ENCODE measurements around the gene NFAT5. TPM values are rescaled to one million over a fixed set of nuclear protein-coding genes. Genes with fewer than 3 reads are reported as not detected.
"Not testable (repeated sequence)": the region's sequence is repeated elsewhere in the genome, so short reads cannot be mapped to it uniquely, and the experiment has no call there.

NFAT5 gene
- 11.8 and 14.3 TPM in 2 replicates for total RNA-seq (ENCODE audit: low replicate concordance)

DNA sequence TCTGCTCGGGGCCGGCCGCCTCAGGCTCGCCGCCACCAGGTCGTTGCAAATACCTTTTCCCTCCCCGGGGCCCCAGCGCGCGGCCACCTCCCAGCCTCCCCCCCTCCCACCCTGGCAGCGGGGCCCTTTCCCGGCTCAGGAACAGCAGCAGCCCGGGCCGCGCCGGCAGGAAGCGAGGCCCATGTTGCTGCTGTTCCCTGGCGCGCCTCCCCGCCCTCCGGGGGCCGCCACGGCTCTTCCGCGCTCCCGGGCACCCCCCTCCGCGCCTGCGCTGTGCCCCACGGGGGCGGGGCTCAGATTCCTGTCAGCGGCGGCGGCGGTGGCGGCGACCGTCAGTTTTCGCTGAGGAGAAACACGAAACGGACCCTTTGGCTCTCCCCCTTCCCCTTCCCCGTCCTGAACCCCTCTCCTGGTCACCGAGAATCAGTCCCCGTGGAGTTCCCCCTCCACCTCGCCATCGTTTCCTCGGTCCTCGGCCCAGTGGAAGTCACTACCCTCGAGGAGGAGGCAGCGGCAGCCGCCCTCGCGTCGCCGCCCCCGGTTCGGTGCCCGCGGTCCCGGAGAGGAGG is at the start of gene NFAT5:
Gene NFAT5, plus strand, starts transcription at position 296 of the 569 bp plus-strand sequence. CDS start 336 bp downstream, outside the sequence.
- Histone ChIP-seq H3K9ac (peak within 1 kb of the TSS; percentile 84), H3K27me3 (peaks cover 7% of the 10 kb centered on the region), H3K4me3 (peak within 1 kb of the TSS; percentile 99), H3K4me1 (peaks cover 24% of the 10 kb centered on the region), H3K27ac (peak within 1 kb of the TSS; percentile 92), H4K20me1 (ENCODE audit: low read depth) (peaks cover 18% of the 10 kb centered on the region), H3K79me2 (ENCODE audit: low read depth) (peaks cover 43% of the 10 kb centered on the region), H2AFZ (replicated peaks) (peak within 1 kb of the TSS; percentile 97), H3K36me3 (no peaks in the 10 kb centered on the region), H3K4me2 (peak within 1 kb of the TSS; percentile 91), H3K9me3 (ENCODE audit: low read depth) (no peaks in the 10 kb centered on the region), H3F3A (ENCODE audit: low read depth) (peaks cover 60% of the 10 kb centered on the region)
- Mint-ChIP-seq H3K36me3 (no peaks in the 10 kb centered on the region), H3K4me1 (peaks cover 42% of the 10 kb centered on the region), H3K27ac (peak within 1 kb of the TSS; percentile 95), H3K4me3 (peak within 1 kb of the TSS; percentile 96), H3K9me3 (no peaks in the 10 kb centered on the region), H3K27me3 (ENCODE audit: insufficient read depth, low read depth) (peaks cover 2% of the 10 kb centered on the region)
- DNase-seq (ENCODE audit: low spot score): peak; percentile 95
- TF ChIP-seq, protein P1, sequence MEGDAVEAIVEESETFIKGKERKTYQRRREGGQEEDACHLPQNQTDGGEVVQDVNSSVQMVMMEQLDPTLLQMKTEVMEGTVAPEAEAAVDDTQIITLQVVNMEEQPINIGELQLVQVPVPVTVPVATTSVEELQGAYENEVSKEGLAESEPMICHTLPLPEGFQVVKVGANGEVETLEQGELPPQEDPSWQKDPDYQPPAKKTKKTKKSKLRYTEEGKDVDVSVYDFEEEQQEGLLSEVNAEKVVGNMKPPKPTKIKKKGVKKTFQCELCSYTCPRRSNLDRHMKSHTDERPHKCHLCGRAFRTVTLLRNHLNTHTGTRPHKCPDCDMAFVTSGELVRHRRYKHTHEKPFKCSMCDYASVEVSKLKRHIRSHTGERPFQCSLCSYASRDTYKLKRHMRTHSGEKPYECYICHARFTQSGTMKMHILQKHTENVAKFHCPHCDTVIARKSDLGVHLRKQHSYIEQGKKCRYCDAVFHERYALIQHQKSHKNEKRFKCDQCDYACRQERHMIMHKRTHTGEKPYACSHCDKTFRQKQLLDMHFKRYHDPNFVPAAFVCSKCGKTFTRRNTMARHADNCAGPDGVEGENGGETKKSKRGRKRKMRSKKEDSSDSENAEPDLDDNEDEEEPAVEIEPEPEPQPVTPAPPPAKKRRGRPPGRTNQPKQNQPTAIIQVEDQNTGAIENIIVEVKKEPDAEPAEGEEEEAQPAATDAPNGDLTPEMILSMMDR (IDR thresholded peaks at IDR 0.05): peak; percentile 24
- no peak for TF ChIP-seq EZH2 (IDR thresholded peaks at IDR 0.05)

DNA sequence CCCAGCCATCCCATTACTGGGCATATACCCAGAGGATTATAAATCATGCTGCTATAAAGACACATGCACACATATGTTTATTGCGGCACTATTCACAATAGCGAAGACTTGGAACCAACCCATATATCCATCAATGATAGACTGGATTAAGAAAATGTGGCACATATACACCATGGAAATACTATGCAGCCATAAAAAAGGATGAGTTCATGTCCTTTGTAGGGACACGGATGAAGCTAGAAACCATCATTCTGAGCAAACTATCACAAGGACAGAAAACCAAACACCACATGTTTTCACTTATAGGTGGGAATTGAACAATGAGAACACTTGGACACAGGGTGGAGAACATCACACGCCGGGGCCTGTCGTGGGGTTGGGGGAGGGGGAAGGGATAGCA is 47.9 kb upstream of the NFAT5 start:
- not testable (repeated sequence) for H3K27me3 Mint-ChIP-seq (ENCODE audit: insufficient read depth, low read depth); H3K36me3 Mint-ChIP-seq; H3K27ac Mint-ChIP-seq; H3K36me3 ChIP-seq; H3K9ac ChIP-seq; H3K4me3 Mint-ChIP-seq; H3K27me3 ChIP-seq; H3K4me3 ChIP-seq; H3K9me3 ChIP-seq (ENCODE audit: low read depth); H3K9me3 Mint-ChIP-seq; H3F3A ChIP-seq (ENCODE audit: low read depth); H2AFZ ChIP-seq (replicated peaks); DNase-seq (ENCODE audit: low spot score); H3K4me1 ChIP-seq; H4K20me1 ChIP-seq (ENCODE audit: low read depth); H3K27ac ChIP-seq; H3K4me2 ChIP-seq; H3K4me1 Mint-ChIP-seq; H3K79me2 ChIP-seq (ENCODE audit: low read depth)

- Histone ChIP-seq H3K4me2 (no peak overlapping the region), H3K9me3 (ENCODE audit: low read depth) (no peaks in the 10 kb centered on the region), H3K4me3 (no peak overlapping the region), H3K9ac (no peak overlapping the region), H3K27me3 (no peaks in the 10 kb centered on the region), H4K20me1 (ENCODE audit: low read depth) (no peaks in the 10 kb centered on the region), H3K36me3 (no peaks in the 10 kb centered on the region), H3K79me2 (ENCODE audit: low read depth) (no peaks in the 10 kb centered on the region), H3F3A (ENCODE audit: low read depth) (peaks cover 9% of the 10 kb centered on the region), H2AFZ (replicated peaks) (no peak overlapping the region), H3K27ac (no peak overlapping the region), H3K4me1 (peaks cover 7% of the 10 kb centered on the region)
- Mint-ChIP-seq H3K36me3 (no peaks in the 10 kb centered on the region), H3K27ac (no peak overlapping the region), H3K4me1 (peaks cover 12% of the 10 kb centered on the region), H3K9me3 (no peaks in the 10 kb centered on the region), H3K27me3 (ENCODE audit: insufficient read depth, low read depth) (peaks cover 8% of the 10 kb centered on the region), H3K4me3 (no peak overlapping the region)
- TF ChIP-seq EZH2 (IDR thresholded peaks at IDR 0.05): no peak
- no peak for DNase-seq (ENCODE audit: low spot score)
These were observed 45.4 kb upstream of the NFAT5 start for GRCh38 chr16:69520413-69520799.

DNA sequence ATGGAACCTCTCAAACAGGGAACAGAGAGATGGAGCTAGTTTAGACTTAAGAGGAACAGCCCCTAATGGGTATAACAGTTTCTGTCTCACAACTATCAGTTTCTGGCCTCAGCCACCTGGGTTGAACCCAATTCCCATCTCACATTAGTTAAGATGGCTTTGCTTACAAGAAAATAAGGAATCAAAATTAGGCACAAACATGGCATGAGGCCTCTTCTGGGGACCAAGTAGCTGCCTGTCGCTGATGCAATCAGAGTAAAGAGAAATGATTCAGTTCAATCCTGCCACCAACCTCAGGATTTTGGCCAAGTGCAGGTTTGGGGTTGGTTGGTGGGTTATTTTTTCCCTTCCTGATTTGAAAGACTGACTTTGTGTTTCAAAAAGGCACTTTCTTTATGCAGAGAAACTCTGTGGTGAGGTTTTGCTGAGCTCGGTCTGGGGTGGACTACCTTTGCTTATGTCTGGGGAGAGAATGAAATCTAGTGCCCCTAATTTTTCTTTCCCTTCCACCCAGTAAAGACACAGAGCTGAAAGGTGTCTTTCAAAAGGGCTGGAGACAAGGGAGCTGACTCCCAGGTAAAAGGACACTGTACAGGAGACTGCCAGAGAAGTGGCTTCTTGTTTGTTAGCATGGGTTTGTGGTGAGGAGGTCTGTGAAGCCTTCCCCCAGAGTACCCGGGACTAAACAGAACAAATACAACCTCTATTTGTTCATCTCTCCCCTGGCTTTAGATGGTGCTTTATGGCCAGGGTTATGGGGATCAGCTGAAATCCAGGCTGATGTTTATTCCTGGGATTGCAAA is 44.8 kb upstream of the NFAT5 start:
- Mint-ChIP-seq H3K4me3 (no peak overlapping the region), H3K36me3 (no peaks in the 10 kb centered on the region), H3K9me3 (no peaks in the 10 kb centered on the region), H3K27ac (peak overlapping the region; percentile 36), H3K27me3 (ENCODE audit: insufficient read depth, low read depth) (peaks cover 10% of the 10 kb centered on the region), H3K4me1 (peaks cover 14% of the 10 kb centered on the region)
- Histone ChIP-seq H3K27me3 (no peaks in the 10 kb centered on the region), H3K27ac (no peak overlapping the region), H3K9ac (no peak overlapping the region), H3F3A (ENCODE audit: low read depth) (peaks cover 9% of the 10 kb centered on the region), H3K36me3 (no peaks in the 10 kb centered on the region), H2AFZ (replicated peaks) (peak overlapping the region; percentile 19), H4K20me1 (ENCODE audit: low read depth) (no peaks in the 10 kb centered on the region), H3K79me2 (ENCODE audit: low read depth) (no peaks in the 10 kb centered on the region), H3K4me2 (no peak overlapping the region), H3K4me1 (peaks cover 7% of the 10 kb centered on the region), H3K9me3 (ENCODE audit: low read depth) (no peaks in the 10 kb centered on the region), H3K4me3 (no peak overlapping the region)
- TF ChIP-seq, protein P1 (IDR thresholded peaks at IDR 0.05): no peak
- no peak for TF ChIP-seq EZH2 (IDR thresholded peaks at IDR 0.05)
- DNase-seq (ENCODE audit: low spot score): no peak

All from neural progenitor cell (in vitro differentiated cells).